Islet precursor cell (in vitro differentiated cells): Measurements from ENCODE around the gene TNFSF10.
"Not testable (repeated sequence)": the region's sequence is repeated elsewhere in the genome, so short reads cannot be mapped to it uniquely, and the experiment has no call there.

ENCODE experiments used
- DNase-seq: peaks from one replicate; pipeline ENCODE4 v3.0.0-alpha.2; 2018

TNFSF10 gene

GRCh38 chr3:172543884-172544283, 20.7 kb upstream of the TNFSF10 start:
- no peak for DNase-seq

DNA sequence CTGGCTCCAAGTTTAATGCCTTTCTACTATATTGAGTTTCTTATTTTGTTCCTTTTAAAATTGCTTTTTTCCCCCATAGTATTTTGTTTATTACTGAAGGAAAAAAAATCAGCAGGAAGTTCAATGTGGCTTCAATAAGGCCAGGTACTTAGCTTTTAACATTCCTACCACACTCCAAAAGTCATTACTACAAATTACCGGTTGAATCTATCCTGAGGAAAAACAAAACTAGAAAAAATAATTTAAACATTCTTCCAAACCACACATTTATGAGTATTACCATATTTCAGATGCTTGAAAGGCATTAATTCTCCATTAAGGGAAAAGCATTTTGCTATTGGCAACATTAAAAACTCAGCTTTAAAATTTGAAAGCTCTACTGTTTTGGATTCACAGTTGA, 20.2 kb upstream of the TNFSF10 start:
- DNase-seq: no peak

- peak; percentile 78 for DNase-seq
These were observed 19.8 kb upstream of the TNFSF10 start for GRCh38 chr3:172542999-172543398.

DNA sequence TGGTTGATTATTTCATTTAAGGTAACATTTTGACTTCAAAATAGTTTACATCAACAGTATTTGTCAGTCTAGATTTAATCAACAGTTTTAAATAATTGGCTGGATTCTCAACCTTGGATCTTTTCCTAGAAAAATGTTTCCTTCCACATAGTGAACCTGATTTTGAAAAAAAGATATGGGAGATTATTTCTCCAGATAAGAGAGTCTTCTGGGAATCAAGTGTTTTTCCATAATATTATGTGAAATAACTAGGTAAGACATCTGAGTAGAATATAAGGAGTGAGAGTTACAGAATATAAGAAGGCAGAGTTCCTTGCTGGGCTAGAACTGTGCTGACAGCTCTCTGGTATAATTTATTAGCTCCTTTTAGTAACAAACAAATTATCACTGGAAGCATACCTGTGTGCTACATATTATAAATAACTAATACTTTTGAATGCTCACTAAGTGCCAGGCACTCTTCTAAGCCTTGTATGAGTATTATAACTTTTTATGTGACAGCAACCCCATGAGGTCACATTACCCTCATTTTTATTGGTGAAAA, 18.8 kb upstream of the TNFSF10 start:
- DNase-seq: no peak

GRCh38 chr3:172540049-172540448, 16.8 kb upstream of the TNFSF10 start:
- DNase-seq: no peak

GRCh38 chr3:172539273-172539672, 16.0 kb upstream of the TNFSF10 start:
- no peak for DNase-seq

GRCh38 chr3:172538368-172539151, 15.3 kb upstream of the TNFSF10 start:
- no peak for DNase-seq

DNA sequence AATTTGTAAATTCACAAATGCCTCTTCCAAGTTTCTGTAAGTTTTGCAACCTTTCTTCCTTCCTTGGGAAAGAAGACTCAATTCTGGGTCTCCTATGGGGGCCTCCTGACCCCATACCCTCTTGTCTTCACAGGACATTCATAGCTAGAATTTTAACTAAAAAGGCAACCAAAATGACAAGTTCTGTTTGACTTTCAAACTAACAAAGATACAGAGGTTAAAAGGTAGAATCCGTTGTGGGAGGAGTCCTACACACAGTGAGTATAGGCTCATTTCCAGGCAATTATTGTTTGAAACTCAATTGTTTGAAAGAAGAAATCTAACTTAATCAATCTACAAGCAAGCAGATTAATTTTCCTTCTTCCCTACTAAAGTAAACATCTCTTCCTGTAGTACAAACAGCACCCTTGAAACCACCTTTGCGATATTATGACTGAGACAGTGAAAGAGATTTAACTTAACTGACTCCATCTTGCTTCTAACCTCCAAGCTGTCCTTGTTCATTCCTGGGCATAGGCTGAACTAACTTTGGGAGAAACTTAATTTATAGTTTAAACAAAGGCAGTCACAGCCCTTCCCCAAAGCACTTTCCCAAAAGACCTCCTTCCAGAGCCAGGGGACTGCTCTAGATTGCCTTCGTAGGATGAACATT, 14.4 kb upstream of the TNFSF10 start:
- no peak for DNase-seq

DNA sequence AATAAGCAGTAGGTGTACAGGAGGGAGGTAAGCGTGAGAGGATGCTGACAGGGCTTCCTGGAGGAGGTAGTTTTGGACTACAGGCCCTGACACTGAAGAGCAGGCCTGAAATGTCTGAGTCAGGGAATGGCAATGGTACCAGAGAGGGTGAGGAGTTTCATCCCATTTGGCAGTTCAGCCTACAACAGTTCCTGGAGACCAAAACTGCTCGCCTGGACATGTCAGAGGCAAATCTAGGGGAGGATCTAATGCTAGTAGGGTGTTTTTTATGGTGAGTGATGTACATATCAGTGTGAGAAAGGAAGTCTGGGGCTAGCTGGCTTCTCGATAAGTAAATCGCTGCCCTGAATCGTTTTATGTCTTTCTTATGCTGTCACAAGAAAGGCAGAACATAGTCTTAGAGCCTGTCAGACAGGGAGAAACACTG, 13.8 kb upstream of the TNFSF10 start:
- no peak for DNase-seq

GRCh38 chr3:172536505-172536904, 13.3 kb upstream of the TNFSF10 start:
- no peak for DNase-seq

GRCh38 chr3:172530566-172530965, 7.3 kb upstream of the TNFSF10 start:
- peak; percentile 59 for DNase-seq

GRCh38 chr3:172530101-172530561, 6.9 kb upstream of the TNFSF10 start:
- no peak for DNase-seq

- DNase-seq: no peak
These were observed 5.4 kb upstream of the TNFSF10 start for GRCh38 chr3:172528677-172529076.

- DNase-seq: no peak
These were observed 4.1 kb upstream of the TNFSF10 start for GRCh38 chr3:172527306-172527705.

DNA sequence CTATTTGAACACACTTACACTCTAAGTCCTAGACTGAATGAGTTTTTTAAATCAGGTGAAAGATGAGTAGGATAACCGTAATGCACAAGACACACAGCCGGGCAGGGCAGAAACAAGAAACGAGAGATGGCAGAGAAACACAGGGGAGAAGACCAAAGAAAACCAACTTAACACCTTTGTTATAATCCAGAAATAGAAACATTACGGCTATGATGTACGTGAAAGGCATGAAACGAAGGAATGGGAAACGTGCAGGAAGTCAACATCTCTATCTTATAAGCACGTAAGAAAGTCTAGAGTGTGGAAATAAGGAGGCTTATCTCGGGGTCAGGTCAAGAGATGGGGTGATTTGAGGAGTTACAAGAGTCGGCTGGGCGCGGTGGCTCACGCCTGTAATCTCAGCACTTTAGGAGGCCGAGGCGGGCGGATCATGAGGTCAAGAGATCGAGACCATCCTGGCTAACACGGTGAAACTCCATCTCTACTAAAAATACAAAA, 1.9 kb upstream of the TNFSF10 start:
- DNase-seq: no peak

DNA sequence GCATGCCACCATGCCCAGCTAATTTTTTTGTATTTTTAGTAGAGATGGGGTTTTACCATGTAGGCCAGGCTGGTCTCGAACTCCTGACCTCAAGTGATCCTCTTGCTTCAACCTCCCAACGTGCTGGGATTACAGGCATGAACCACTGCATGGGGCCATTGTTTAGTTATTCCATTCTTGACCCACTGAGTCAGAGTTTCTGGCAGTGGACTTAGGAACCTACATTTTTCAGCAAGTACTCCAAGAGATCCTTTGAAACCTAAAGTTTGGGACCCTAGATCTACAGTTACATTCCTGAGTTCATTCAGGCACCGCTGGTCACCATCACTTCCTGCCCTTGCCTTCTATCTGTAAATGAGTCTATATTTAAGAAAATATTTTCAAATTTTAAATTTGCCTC, 1.4 kb upstream of the TNFSF10 start:
- DNase-seq: no peak

- DNase-seq: not testable (repeated sequence)
These were observed 1.1 kb downstream of the TNFSF10 start for GRCh38 chr3:172521837-172522726.

DNA sequence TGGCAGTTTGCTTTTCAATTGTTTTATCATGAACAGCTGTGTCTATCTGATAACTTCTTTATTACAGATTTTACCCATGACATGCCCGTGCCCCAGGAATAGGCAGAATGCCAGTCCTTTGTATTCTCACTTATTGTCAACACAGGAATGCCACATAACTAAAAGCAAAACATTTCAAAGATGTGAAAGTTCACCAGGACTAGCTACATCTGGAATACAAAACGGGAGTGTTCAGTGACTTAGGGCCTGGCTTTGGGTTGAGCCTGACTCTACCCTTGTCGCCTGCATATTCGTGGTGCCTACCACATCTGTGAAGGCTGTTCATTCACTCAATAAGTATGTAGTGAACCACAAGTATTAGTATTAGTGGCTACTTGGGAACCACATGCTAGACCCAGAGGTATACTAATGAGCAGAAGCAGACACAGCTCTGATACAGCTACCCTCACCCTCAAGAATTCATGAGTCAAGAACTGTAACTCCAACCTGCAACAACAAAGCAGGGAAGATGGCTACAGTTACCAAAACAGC, 2.9 kb downstream of the TNFSF10 start:
- DNase-seq: no peak

- no peak for DNase-seq
These were observed 3.5 kb downstream of the TNFSF10 start for GRCh38 chr3:172519740-172520139.

- no peak for DNase-seq
These were observed 4.1 kb downstream of the TNFSF10 start for GRCh38 chr3:172518929-172519640.

GRCh38 chr3:172517859-172518466, 5.3 kb downstream of the TNFSF10 start:
- DNase-seq: no peak
